ENCODE data around the gene TCOF1. TPM values are rescaled to one million over a fixed set of nuclear protein-coding genes. Genes with fewer than 3 reads are reported as not detected.

Gene TCOF1
- total RNA-seq, 1 experiment from 2014 or later: 32.9 TPM

DNA sequence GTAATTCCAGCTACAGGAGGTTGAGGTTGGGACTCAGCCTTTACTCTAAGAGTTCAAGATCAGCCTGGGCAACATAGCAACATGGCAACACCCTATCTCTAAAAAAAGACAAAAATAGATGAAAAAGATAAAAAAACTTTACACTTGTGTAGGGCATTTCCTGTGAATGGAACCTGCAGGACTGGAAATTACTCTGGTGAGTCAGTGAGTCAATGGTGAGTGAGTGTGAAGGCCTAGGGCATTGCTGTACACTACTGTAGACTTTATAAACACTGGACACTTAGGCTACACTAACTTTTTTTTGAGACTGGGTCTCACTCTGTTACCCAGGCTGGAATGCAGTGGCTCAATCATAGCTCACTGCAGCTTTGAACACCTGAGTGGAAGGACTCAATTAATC, 35.3 kb upstream of the TCOF1 start:
- DNase-seq (ENCODE audit: low spot score): peak; percentile 69

GRCh38 chr5:150323092-150323491, 34.4 kb upstream of the TCOF1 start:
- peak; percentile 94 for DNase-seq (ENCODE audit: low spot score)

DNA sequence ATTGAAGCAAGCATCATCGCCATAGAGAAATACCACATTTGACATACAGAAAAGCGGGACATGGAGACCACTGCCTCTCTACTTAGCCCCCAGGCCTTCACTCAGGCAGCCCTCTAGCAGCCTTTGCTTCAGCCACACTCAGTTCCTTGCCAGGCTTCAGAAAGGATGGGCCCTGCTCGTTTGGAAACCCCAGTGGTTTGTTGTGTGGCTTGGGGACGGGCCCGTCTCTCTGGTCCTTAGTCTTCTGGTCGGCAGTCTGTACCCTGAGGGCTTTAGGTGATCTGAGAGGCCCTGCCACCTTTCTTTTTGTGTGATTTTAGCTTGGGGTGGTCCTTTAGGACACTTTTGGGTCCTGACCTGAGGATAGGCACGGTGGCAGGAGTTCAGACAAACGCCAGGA, 33.7 kb upstream of the TCOF1 start:
- no peak for DNase-seq (ENCODE audit: low spot score)

DNA sequence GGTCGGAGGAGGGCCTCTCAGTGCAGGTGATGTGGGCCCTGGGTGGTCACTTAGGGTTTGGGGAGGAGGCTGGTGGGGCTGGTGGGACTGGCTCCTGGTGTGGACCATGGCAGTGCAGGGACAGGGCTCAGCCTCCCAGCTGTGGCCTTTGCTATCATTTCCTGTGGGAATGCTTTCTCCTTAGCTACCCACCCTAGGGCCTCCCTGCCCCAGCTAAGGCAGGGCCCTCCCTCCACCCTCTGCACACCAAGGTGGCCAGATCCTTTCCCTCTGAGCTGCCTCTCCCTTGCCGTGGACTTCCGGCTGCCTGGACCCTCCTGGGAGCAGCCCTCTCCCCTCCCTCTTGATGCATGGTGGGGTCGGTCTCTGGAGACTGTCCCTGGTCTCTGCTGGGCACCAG, 32.1 kb upstream of the TCOF1 start:
- no peak for DNase-seq (ENCODE audit: low spot score)

DNA sequence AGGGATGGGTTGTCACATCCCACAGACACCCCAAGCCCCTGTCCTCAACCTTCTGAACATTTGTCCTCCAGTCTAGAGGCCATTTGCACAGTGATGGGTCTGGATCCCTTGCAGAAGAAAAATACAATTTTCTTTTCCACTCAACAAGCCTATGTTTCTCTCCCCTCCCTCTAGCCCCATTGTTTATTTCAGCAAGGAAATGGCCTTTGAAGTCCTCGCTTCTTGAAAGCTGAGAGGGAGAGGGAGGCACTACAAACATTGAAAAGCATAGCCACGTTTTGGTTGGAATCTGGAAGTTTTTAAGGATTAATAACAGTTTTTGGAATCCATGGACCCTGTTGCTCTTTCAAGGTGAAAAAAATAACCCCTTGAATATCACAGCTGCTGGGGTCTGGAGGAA, 30.8 kb upstream of the TCOF1 start:
- DNase-seq (ENCODE audit: low spot score): peak; percentile 21

DNA sequence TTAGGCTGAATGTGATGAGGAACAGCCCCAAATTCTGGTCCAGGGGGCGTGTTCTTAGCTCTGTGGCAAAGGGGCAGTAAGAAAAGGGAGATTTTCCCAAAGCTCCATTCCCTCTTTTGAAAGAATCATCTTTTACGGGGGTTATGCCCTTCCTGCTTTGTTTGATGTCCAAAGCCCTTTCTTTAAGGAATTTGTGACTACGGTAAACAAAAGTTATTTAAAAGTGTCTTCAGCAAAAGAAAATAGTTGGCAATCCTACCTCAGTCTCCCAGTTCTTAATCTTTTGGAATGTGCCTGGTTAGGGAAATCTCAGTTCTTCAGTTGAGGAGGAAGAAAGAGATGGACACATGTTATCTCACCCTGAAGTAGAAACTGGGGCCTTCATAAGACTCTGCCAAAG, 30.4 kb upstream of the TCOF1 start:
- no peak for DNase-seq (ENCODE audit: low spot score)

DNA sequence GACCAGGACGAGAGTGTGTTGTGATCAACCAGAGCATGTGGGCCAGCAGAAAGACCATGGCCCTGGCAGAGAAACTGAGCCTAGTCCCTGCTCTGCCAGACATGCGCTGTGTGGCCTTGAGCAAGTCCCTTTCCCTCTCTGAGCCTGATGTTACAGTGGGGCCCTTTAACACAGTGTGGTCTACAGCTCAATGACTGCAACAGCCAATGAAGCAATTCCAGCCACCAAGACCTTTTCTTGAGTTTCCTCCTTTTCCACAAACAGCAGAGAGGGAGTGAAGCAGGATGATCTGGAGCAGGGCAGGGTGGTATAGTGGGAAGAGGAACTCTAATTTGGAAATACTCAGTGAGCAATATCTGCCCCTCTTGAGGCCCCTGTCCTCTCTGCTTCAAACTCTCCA, 29.0 kb upstream of the TCOF1 start:
- DNase-seq (ENCODE audit: low spot score): no peak

DNA sequence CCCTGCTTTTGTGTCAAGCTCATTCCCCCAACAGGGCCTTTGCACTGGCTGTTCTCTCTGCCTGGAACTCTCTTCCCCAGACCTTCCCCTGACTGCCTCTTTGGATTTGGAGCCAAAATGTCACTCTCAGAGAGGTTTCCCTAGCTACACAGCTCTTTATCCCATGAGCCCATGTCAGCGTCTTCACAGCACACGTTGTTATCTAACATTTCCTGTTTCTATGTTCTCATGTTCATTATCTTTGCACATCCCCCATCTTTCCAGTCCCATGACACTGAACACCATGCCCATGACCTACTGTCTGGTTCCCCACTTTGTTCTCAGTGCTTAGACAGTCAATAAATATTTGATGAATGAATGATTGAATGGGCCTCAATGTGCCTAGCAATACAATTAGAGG, 28.5 kb upstream of the TCOF1 start:
- DNase-seq (ENCODE audit: low spot score): no peak

DNA sequence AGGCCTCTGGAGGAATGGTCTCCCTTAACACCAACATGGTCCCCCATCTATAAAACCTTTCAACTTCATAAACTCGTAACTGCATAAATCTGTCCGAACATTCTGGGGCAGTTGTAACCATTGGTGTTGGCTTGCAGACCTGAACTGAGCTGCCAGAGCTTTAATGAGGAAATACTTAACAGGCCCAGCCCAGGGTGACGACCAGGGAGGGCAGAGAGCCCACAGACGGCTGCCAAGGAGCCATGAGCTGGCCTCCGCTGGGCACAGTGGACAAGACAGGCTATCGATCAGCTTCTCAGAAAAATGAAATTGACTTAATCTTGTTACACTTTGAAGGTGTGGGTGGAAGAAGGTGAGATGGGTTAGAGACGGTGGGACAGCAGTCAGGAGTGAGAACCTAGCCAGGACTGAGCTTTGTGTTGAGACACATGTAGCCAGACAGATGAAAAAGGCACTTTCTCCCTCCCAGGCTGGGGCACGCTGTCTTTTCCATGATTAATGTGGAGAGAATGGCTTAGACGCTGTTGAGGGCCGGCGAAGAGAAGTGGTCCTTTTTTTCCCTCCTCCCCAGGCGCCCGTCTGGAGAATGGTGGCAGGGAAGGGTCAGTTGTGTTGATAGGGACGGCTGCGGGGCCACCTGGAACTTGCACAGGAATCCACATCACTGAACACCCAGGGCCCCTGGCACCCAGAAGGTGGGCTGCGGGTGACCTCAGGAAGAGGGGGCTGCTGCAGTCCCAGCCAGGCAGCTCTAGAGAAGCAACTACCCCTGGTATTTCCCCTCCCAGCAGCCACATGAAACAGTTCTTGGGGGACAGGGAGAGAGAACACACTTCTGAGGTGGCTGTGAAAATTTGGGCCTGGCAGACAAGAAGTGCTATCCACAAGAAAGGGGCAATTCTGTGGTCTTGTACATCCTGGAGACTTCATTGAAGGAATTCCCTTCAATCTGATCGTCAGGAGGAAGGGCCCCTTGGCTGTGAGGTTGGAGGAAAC, 27.3 kb upstream of the TCOF1 start:
- no peak for DNase-seq (ENCODE audit: low spot score)

- DNase-seq (ENCODE audit: low spot score): no peak
These were observed 24.1 kb upstream of the TCOF1 start for GRCh38 chr5:150333400-150333799.

GRCh38 chr5:150335778-150336177, 21.7 kb upstream of the TCOF1 start:
- no peak for DNase-seq (ENCODE audit: low spot score)

- no peak for DNase-seq (ENCODE audit: low spot score)
These were observed 19.0 kb upstream of the TCOF1 start for GRCh38 chr5:150338546-150338945.

- DNase-seq (ENCODE audit: low spot score): no peak
These were observed 18.3 kb upstream of the TCOF1 start for GRCh38 chr5:150339165-150339564.

DNA sequence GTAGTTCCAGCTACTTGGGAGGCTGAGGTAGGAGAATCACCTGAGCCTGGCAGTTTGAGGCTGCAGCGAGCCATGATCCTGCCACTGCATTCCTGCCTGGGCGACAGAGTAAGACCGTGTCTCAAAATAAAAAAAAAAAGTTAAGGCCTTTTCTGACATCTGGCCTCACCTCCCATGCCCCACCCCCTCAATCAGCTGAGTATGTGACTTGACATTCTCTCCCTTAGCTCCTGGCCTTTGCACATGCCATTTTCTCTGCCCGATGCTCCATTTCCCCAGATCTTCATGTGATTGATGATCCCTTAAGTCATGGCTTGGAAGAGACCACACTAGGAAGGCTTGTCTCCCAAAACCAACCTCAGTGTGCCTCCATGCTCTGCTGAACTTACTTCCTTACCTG, 17.7 kb upstream of the TCOF1 start:
- no peak for DNase-seq (ENCODE audit: low spot score)

GRCh38 chr5:150340614-150341255, 16.8 kb upstream of the TCOF1 start:
- no peak for DNase-seq (ENCODE audit: low spot score)

DNA sequence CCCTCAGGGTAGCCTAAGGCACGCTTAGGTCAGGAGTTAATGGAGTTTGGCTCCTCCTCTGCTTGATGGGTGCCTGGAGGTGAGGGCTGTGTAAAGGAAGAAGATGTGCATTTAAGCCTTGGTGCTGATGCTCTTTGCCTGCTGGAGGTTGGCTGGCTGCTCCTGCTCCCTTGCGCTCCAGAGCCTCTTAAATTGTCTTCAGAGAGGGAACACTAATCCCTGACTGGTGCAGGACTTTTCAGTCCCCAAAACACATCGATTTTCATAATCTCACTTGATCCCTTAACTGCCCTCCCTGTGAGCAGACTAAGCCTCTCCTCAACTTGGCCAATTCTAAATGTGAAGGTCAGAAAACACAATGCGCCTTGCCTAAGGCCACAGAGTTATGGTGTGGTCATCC, 16.2 kb upstream of the TCOF1 start:
- no peak for DNase-seq (ENCODE audit: low spot score)

DNA sequence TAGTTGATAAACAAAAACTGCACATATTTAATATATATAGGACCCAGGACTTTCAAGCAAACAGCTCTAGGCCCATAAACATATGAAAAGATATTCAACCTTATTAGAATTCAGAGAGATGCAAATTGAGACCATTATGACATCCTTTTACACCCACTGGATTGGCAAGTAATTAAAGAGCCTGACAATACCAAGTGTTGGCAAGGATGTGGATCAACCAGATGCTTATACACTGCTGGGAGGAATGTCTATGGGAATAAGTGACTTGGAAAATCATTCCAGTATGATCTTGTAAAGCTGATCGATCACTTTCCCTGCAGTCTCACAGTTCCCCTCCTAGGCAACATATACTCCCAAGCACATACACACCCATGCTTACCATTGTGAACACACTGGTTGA, 15.5 kb upstream of the TCOF1 start:
- no peak for DNase-seq (ENCODE audit: low spot score)

DNA sequence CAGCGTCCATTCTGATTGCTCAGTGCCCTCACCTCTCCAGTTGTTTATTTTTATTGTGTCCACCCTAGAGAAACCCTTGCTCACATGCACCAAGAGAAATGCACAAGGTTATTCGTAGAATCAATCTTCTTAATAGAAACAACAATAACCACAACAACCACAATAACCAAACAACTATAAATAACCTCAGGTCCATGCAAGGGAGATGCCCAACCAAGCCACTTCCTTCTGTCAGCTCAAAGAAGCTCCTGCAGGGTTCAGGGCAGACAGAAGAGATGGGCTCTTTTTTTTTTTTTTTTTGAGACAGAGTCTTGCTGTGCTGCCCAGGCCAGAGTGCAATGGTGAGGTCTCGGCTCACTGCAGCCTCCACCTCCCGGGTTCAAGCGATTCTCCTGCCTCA, 14.9 kb upstream of the TCOF1 start:
- DNase-seq (ENCODE audit: low spot score): peak; percentile 51

DNA sequence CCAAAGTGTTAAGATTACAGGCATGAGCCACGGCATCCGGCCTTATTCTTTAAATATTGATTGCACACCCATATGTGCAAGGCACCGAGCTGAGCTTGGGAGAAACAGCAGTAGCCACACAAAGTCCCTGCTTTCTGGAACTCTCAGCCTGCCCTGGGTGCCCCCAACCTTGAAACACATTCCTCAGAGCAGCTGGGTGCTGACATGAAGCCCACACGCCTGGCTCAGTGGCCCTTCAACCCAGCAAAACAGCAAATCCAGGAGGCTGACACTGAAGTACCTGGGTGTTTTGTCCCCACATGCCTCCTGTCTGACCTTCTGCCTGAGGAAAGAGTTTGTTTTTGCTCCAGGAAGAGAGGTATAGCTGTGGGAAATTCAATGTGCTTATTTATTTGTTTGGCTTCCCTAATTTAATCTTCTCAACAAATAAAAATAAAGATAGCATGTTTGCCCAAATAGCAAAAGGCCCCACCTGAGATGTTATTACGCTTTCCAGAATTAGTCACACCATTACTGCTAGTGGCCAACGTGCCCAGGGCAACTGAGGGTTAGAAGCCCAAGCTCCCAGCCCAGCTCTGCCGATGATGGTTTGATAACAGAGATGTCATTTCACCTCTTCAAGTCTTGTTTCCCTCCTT, 13.4 kb upstream of the TCOF1 start:
- DNase-seq (ENCODE audit: low spot score): no peak

DNA sequence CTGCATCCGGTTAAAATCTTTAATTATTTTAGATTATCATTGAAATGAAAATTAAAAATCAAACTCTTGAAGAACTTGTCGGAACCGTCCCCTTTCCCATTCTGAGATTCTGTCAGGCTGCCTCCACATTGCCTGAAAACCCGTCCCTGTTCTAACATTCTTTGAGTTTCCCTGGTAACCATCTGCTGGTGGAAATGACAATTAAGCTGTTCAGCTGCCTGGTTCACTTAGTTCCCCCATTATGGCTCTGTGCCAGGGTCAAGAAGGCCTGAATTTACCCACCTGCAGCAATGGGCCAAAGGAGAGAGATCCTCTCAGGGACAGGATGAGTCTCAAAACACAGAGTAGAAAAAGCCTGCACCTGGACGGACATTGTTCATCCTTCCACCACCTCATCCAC, 11.8 kb upstream of the TCOF1 start:
- DNase-seq (ENCODE audit: low spot score): no peak

- DNase-seq (ENCODE audit: low spot score): no peak
These were observed 10.9 kb upstream of the TCOF1 start for GRCh38 chr5:150346592-150346991.

DNA sequence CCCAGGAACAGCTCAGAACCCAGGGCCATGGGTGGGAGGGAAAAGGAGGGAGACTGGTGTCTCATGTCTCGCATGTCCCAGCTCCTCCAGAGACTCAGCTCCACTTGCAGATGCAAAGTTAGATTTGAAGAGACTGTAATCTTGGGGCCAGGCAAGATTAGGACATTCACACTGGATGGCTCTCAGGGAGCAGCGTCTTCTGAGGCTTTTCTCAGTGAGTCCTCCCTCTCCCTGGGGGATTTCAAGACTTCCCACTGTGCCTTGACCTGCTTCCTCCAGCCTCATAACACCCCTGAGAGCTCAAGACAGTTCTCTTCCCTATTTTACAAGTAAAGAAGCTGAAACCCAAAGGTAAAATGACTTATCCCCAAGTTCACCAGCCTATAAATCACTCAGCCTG, 10.5 kb upstream of the TCOF1 start:
- DNase-seq (ENCODE audit: low spot score): no peak

DNA sequence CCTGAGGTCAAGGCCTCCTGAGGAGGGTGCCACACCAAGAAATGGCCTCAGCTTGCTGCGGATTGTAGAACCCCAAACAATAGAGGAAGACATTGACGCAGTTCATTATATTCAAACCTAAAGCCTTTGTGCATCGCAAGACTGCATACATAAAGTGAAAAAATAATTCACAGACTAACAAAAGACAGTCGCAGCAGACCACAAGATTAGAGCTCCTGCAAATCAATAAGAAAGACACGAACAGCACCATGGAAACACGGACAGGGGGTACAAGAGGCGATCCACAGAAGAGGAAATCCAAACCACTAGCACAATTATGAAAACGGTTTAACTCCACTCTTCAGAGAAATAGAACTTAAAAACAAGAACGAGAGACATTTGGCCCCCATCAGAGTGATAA, 10.0 kb upstream of the TCOF1 start:
- DNase-seq (ENCODE audit: low spot score): no peak

Data from H4 (cell line).